HK-2 (cell line): ENCODE measurements around the gene RXFP2.

Experiments used
- DNase-seq: peaks from one replicate; pipeline ENCODE4 v3.0.0-alpha.2; 2018; ENCODE audit not compliant: unreplicated experiment

The RXFP2 gene

GRCh38 chr13:31739226-31739625 is at the start of gene RXFP2:
Gene RXFP2 (plus strand): TSS chr13:31739526. CDS start chr13:31739613, 87 bp downstream.
- DNase-seq: no peak

GRCh38 chr13:31697290-31697689 is 42.0 kb upstream of the RXFP2 start:
- DNase-seq: no peak

GRCh38 chr13:31699650-31700049 is 39.7 kb upstream of the RXFP2 start:
- no peak for DNase-seq

- no peak for DNase-seq
Observed at GRCh38 chr13:31703780-31704179, 35.5 kb upstream of the RXFP2 start.

GRCh38 chr13:31706105-31706504 is 33.2 kb upstream of the RXFP2 start:
- no peak for DNase-seq

GRCh38 chr13:31717583-31717982 is 21.7 kb upstream of the RXFP2 start:
- no peak for DNase-seq

GRCh38 chr13:31719214-31719613 is 20.1 kb upstream of the RXFP2 start:
- DNase-seq: no peak

GRCh38 chr13:31722673-31723072 is 16.7 kb upstream of the RXFP2 start:
- no peak for DNase-seq

- no peak for DNase-seq
Observed at GRCh38 chr13:31725841-31726240, 13.5 kb upstream of the RXFP2 start.

- DNase-seq: no peak
Observed at GRCh38 chr13:31731921-31732320, 7.4 kb upstream of the RXFP2 start.

GRCh38 chr13:31733066-31733465 is 6.3 kb upstream of the RXFP2 start:
- DNase-seq: no peak

GRCh38 chr13:31733647-31734046 is 5.7 kb upstream of the RXFP2 start:
- no peak for DNase-seq

- DNase-seq: peak; percentile 29
Observed at GRCh38 chr13:31742097-31742734, 2.9 kb downstream of the RXFP2 start.

GRCh38 chr13:31747291-31747690 is 8.0 kb downstream of the RXFP2 start:
- DNase-seq: no peak

GRCh38 chr13:31747966-31748365 is 8.6 kb downstream of the RXFP2 start:
- DNase-seq: no peak

- DNase-seq: no peak
Observed at GRCh38 chr13:31749929-31750328, 10.6 kb downstream of the RXFP2 start.

GRCh38 chr13:31755211-31755610 is 15.9 kb downstream of the RXFP2 start:
- DNase-seq: no peak

- peak; percentile 41 for DNase-seq
Observed at GRCh38 chr13:31755803-31756212, 16.5 kb downstream of the RXFP2 start.

- DNase-seq: peak; percentile 32
Observed at GRCh38 chr13:31756346-31756745, 17.0 kb downstream of the RXFP2 start.

- DNase-seq: no peak
Observed at GRCh38 chr13:31761951-31762350, 22.6 kb downstream of the RXFP2 start.

- no peak for DNase-seq
Observed at GRCh38 chr13:31764556-31764955, 25.2 kb downstream of the RXFP2 start.

- DNase-seq: no peak
Observed at GRCh38 chr13:31765138-31765785, 25.9 kb downstream of the RXFP2 start.

- peak; percentile 24 for DNase-seq
Observed at GRCh38 chr13:31767175-31767900, 28.0 kb downstream of the RXFP2 start.
